Effector CD4-positive, alpha-beta T cell (primary cell): ENCODE results near the gene INHBC.
"Not testable (repeated sequence)": the region's sequence is repeated elsewhere in the genome, so short reads cannot be mapped to it uniquely, and the experiment has no call there.

ENCODE experiments used
- DNase-seq: peaks from one replicate; pipeline ENCODE4 v3.0.0-alpha.2; 2020

INHBC gene

DNA sequence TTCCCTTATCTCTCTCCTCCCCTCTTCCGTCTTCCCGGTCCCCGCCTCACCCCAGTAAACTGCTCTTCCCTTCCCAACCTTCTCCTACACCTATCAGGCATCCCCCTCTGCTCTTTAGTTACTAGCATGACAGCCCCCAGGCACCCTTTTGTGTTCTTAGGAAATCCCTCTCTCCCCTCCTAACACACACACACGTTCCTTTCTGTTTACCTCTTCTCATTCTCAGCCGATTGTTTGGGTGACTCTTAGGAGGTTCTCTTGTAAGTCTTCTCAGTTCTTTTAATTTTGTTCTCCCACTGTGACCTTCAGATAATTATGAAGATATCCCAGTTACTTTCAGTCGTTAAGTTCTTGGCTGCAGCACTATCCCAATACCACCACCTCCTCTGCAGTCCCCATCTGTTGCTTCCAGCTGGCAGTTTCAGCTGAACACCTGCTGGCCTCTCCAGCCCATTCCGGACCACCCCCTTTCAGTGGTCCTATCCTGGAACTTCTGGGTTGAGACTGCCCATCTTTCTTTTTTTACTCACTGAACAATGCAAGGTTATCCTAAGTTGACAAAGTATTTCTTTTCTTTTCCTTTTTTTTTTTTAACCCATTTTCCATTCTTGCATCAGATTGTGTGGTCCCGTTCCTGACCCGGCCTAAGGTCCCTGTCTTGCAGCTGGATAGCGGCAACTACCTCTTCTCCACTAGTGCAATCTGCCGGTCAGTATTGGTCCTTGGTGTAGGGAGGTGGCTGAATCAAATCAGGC is 54.0 kb downstream of the INHBC start:
- DNase-seq, result no peak

DNA sequence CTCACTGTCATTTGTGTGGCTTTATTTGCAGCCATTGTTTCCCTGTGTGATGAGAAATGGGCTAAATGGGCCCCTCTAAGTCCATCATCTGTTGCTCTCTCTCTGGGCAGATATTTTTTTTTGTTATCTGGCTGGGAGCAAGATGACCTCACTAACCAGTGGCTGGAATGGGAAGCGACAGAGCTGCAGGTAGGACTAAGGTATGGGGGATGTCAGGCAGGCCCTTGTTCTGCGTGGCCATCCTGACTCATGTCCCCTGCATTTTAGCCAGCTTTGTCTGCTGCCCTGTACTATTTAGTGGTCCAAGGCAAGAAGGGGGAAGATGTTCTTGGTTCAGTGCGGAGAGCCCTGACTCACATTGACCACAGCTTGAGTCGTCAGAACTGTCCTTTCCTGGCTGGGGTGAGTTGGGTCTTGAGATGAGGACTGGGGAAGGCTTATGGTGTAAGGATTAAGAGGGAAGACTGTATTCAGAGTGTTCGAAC is 54.6 kb downstream of the INHBC start:
- DNase-seq, result no peak

DNA sequence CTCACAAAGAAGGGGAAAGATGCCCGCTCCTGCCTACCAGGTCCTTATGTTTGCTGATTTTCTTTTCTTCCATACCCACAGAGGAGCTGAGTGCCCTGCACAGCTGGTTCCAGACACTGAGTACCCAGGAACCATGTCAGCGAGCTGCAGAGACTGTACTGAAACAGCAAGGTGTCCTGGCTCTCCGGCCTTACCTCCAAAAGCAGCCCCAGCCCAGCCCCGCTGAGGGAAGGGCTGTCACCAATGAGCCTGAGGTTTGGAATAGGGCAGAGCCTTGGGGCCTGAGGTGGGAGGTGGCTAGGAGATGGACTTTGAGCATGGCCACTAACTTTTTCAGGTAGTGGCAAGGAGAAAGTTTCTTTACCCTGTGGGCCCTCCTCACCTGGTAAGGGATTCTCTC is 55.5 kb downstream of the INHBC start:
- no peak for DNase-seq

GRCh38 chr12:57491393-57492280 is 57.1 kb downstream of the INHBC start:
- DNase-seq, result no peak

DNA sequence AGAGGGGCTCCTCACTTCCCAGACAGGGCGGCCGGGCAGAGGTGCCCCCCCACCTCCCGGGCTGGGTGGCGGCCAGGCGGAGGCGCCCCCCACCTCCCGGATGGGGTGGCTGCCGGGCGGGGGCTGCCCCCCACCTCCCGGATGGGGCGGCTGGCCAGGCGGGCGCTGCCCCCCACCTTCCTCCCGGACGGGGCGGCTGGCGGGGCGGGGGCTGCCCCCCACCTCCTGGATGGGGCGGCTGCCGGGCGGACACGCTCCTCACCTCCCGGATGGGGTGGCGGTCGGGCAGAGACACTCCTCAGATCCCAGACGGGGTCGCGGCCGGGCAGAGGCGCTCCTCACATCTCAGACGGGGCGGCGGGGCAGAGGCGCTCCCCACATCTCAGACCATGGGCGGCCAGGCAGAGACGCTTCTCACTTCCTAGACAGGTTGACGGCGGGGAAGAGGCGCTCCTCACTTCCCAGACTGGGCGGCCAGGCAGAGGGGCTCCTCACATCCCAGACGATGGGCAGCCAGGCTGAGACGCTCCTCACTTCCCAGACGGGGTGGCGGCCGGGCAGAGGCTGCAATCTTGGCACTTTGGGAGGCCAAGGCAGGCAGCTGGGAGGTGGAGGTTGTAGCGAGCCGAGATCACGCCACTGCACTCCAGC is 60.6 kb downstream of the INHBC start:
- not testable (repeated sequence) for DNase-seq

GRCh38 chr12:57496822-57497221 is 62.2 kb downstream of the INHBC start:
- DNase-seq, result no peak

DNA sequence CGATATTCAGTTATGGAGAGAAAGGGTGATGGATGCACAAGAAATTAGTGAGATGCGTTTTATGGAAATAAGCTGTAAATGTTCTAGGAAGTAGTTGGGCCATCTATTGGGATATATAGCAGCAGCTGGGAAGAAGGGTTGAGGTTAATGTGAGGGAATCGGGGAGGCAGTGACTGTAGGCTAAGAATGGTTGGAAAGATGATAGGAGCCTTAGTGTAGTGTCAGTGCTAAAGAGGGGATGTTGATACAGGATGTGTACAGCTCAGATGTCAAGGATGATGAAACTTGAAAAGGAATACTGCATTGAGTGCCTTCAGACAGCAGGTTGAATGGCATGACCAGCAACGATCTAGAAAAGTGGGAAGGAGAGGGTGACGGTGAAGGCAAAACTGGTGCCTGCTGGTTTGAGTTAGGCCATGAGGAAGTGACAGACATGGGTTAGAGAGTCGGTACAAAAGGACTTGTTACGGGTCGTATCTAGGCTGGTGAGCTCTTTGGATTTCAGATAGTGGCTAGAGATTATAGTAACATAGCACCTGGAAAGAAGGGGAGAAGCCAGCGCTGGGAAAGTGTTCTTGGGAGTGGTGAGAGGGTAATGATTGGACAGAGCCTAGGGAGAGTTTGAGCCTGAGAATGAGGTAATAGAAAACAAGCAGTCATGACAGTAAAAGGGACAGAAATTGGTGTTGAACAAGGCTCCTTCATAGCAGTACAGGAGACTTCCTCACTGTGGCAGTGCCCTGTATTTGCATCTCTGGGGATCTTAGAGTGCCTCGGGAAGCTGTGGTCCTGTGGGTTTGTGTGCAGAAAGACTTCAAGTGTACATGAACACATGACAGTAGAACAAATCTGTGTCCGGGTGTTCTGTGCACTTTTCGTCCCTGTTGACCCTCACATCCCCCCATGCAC is 62.9 kb downstream of the INHBC start:
- no peak for DNase-seq

GRCh38 chr12:57498132-57498502 is 63.5 kb downstream of the INHBC start:
- no peak for DNase-seq

DNA sequence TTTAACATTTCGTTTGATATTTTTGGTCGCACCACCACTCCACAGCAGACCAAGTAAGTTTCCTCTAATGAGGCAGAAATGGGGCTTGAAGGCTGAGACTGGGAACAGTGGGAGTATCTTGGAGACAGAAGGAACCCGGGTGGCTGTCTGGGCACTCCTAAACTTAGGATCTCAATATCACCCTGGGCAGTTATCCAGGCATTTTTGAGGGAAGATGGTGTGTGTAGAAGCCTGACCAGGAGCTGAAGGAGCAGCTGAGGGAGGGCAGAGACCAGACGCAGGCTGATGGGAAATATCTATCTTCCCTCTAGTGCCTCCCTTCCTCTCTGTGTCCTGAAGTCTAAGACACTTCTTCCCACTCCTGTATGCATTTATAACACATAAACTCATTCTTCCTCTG is 64.0 kb downstream of the INHBC start:
- DNase-seq, result no peak

GRCh38 chr12:57500213-57500612 is 65.6 kb downstream of the INHBC start:
- no peak for DNase-seq
